PC-9 (cell line): Measurements from ENCODE around the gene HLA-DMB. TPM values are rescaled to one million over a fixed set of nuclear protein-coding genes. Genes with fewer than 3 reads are reported as not detected.

Source experiments
- BruUV-seq: library from RNA; stranded (reverse); fragments of 400-500 nt; replicated peaks from 2 replicates; lab custom pipeline; 2021; lab: Mats Ljungman, UMichigan
- CTCF ChIA-PET: fragments of 300-600 bp; sonication (Branson Sonifier 250); formaldehyde crosslinking; loops from one replicate; lab custom pipeline; 2022; ENCODE audit warnings: antibody characterized with exemption; lab: Charles Lee
- POLR2A ChIA-PET: fragments of 300-600 bp; sonication (Branson Sonifier 250); formaldehyde crosslinking; loops from one replicate; lab custom pipeline; 2022; ENCODE audit warnings: antibody characterized with exemption; ENCODE audit not compliant: unreplicated experiment; lab: Charles Lee
- DNase-seq, 2 experiments: peaks; one replicate each; pipeline versions ENCODE4 v3.0.0 to v3.0.0-alpha.2; 2015 to 2022; ENCODE audit warnings: mixed read lengths in 1 of 2
- H2AFZ ChIP-seq: fragments of 200-600 bp; sonication (generic); 2 replicates; pipeline ENCODE4 v1.8.1; 2017; ENCODE audit warnings: antibody characterized with exemption
- H3F3A ChIP-seq: fragments of 200-600 bp; sonication (generic); 2 replicates; pipeline ENCODE4 v1.8.1; 2017; ENCODE audit warnings: antibody characterized with exemption, mild to moderate bottlenecking, low read depth; ENCODE audit not compliant: insufficient read depth
- H3K27ac ChIP-seq: fragments of 200-600 bp; sonication (generic); 2 replicates; pipeline ENCODE4 v1.6.1; 2016; ENCODE audit warnings: mixed run types
- H3K27me3 ChIP-seq: fragments of 200-600 bp; sonication (generic); 2 replicates; pipeline ENCODE4 v1.6.1; 2016; ENCODE audit warnings: low read depth, mixed run types; ENCODE audit not compliant: insufficient read depth
- H3K36me3 ChIP-seq: fragments of 200-600 bp; sonication (generic); 2 replicates; pipeline ENCODE4 v1.6.1; 2016; ENCODE audit warnings: low read depth, mixed run types
- H3K4me1 ChIP-seq: fragments of 200-600 bp; sonication (generic); replicated peaks from 2 replicates; pipeline ENCODE4 v1.6.1; 2016; ENCODE audit warnings: mixed run types; ENCODE audit not compliant: insufficient read depth
- H3K4me2 ChIP-seq: fragments of 200-600 bp; sonication (generic); 2 replicates; pipeline ENCODE4 v1.6.1; 2017; ENCODE audit warnings: mixed run types
- H3K4me3 ChIP-seq: fragments of 200-600 bp; sonication (generic); 2 replicates; pipeline ENCODE4 v1.6.1; 2016; ENCODE audit warnings: mixed run types
- H3K79me2 ChIP-seq: fragments of 200-600 bp; sonication (generic); 2 replicates; pipeline ENCODE4 v1.6.1; 2017; ENCODE audit warnings: low read depth, mixed run types
- H3K9me2 ChIP-seq: fragments of 200-600 bp; sonication (generic); 2 replicates; pipeline ENCODE4 v1.8.1; 2017; ENCODE audit warnings: mild to moderate bottlenecking; ENCODE audit not compliant: insufficient read depth
- H3K9me3 ChIP-seq: fragments of 200-600 bp; sonication (generic); 2 replicates; pipeline ENCODE4 v1.8.1; 2016; ENCODE audit warnings: low read depth; ENCODE audit not compliant: insufficient read depth
- H4K20me1 ChIP-seq: fragments of 200-600 bp; sonication (generic); 2 replicates; pipeline ENCODE4 v1.8.1; 2017; ENCODE audit not compliant: insufficient read depth
- CTCF ChIP-seq: fragments of 200-600 bp; sonication (generic); conservative IDR thresholded peaks from 2 replicates; pipeline ENCODE4 v1.6.1; 2017; ENCODE audit warnings: mixed run types, antibody characterized with exemption, mild to moderate bottlenecking, moderate library complexity
- EZH2 ChIP-seq: fragments of 200-600 bp; sonication (generic); IDR thresholded peaks from 2 replicates; pipeline ENCODE4 v1.8.0; 2017; ENCODE audit warnings: antibody characterized with exemption, low read depth
- intact Hi-C: fragments of 100-400 bp; cut with micrococcal nuclease; formaldehyde crosslinking; loops from one replicate; pipeline ENCODE4 v1.10.0; 2022; ENCODE audit not compliant: unreplicated experiment
- total RNA-seq: library from RNA; stranded (reverse); gene quantifications from 2 replicates; pipeline ENCODE4 v1.2.3, GENCODE V29; 2021

HLA-DMB gene
- total RNA-seq, 1 experiment from 2014 or later, result 1.1 TPM

GRCh38 chr6:32906539-32906938, 34.3 kb downstream of the HLA-DMB start:
- H3K27ac ChIP-seq, result no peak overlapping the region
- no peaks in the 10 kb centered on the region for H3K9me3 ChIP-seq
- H3K27me3 ChIP-seq, result no peaks in the 10 kb centered on the region
- H3K79me2 ChIP-seq, result no peaks in the 10 kb centered on the region
- BruUV-seq, result no TSS peak
- H3F3A ChIP-seq, result no peaks in the 10 kb centered on the region
- no peak overlapping the region for H3K4me3 ChIP-seq
- H3K9me2 ChIP-seq, result no peaks in the 10 kb centered on the region
- intact Hi-C loops, result no loop called here
- DNase-seq, result peak in 1 of 2 experiments; percentile 41
- ChIA-PET POLR2A (no interaction called here), CTCF (no interaction called here)
- H3K36me3 ChIP-seq, result no peaks in the 10 kb centered on the region
- H3K4me1 ChIP-seq, result 0 out of 2 replicates have a peak, but pooled peaks cover 4% of the 10 kb centered on the region
- no peak overlapping the region for H3K4me2 ChIP-seq
- no peaks in the 10 kb centered on the region for H4K20me1 ChIP-seq
- no peak overlapping the region for H2AFZ ChIP-seq
- TF ChIP-seq CTCF, result no peak
- TF ChIP-seq EZH2, result no peak

- H3K9me3 ChIP-seq, result no peaks in the 10 kb centered on the region
- H3K27ac ChIP-seq, result no peak overlapping the region
- DNase-seq, result no peak
- H3K27me3 ChIP-seq, result no peaks in the 10 kb centered on the region
- H3K36me3 ChIP-seq, result no peaks in the 10 kb centered on the region
- ChIA-PET POLR2A (interaction anchor here (0.6 kb wide), 1 partner anchor 66 kb away, joined by 3 read pairs; no protein-coding TSS in a partner anchor), CTCF (interaction anchor here (0.6 kb wide), 2 partner anchors 27 to 230 kb away, joined by 3 to 10 read pairs; no protein-coding TSS in a partner anchor)
- no peak overlapping the region for H3K4me3 ChIP-seq
- H3K4me1 ChIP-seq, result 0 out of 2 replicates have a peak, but pooled peaks cover 4% of the 10 kb centered on the region
- no TSS peak for BruUV-seq
- H2AFZ ChIP-seq, result no peak overlapping the region
- intact Hi-C loops, result no loop called here
- TF ChIP-seq CTCF (no peak), EZH2 (no peak)
- no peaks in the 10 kb centered on the region for H3F3A ChIP-seq
- H3K4me2 ChIP-seq, result no peak overlapping the region
- no peaks in the 10 kb centered on the region for H4K20me1 ChIP-seq
- H3K79me2 ChIP-seq, result no peaks in the 10 kb centered on the region
- H3K9me2 ChIP-seq, result no peaks in the 10 kb centered on the region
These were observed 35.8 kb downstream of the HLA-DMB start for GRCh38 chr6:32905078-32905477.

GRCh38 chr6:32903952-32904351, 36.9 kb downstream of the HLA-DMB start:
- H3F3A ChIP-seq, result no peaks in the 10 kb centered on the region
- intact Hi-C loops, result no loop called here
- H3K36me3 ChIP-seq, result no peaks in the 10 kb centered on the region
- H3K79me2 ChIP-seq, result no peaks in the 10 kb centered on the region
- no peak for DNase-seq
- H3K4me2 ChIP-seq, result no peak overlapping the region
- H4K20me1 ChIP-seq, result no peaks in the 10 kb centered on the region
- TF ChIP-seq EZH2 (no peak), CTCF (no peak)
- no peak overlapping the region for H3K4me3 ChIP-seq
- BruUV-seq, result no TSS peak
- POLR2A ChIA-PET, result no interaction called here
- CTCF ChIA-PET, result interaction anchor here (0.6 kb wide), 1 partner anchor 34 kb away, joined by 4 read pairs; no protein-coding TSS in a partner anchor
- H3K27me3 ChIP-seq, result no peaks in the 10 kb centered on the region
- no peak overlapping the region for H3K27ac ChIP-seq
- no peaks in the 10 kb centered on the region for H3K9me2 ChIP-seq
- no peaks in the 10 kb centered on the region for H3K9me3 ChIP-seq
- 0 out of 2 replicates have a peak, but pooled peaks cover 4% of the 10 kb centered on the region for H3K4me1 ChIP-seq
- H2AFZ ChIP-seq, result no peak overlapping the region
